GM18499 (cell line): ENCODE data around the gene ADA.
"Not testable (repeated sequence)": the region's sequence is repeated elsewhere in the genome, so short reads cannot be mapped to it uniquely, and the experiment has no call there.

ENCODE experiments used
- ATAC-seq: cut with Tn5 transposase; IDR thresholded peaks from one replicate; pipeline ENCODE4 v1.9.1; 2021; ENCODE audit warnings: moderate number of reproducible peaks; ENCODE audit not compliant: insufficient read depth, unreplicated experiment

ADA gene

GRCh38 chr20:44651684-44652423, at the start of gene ADA:
Gene ADA (minus strand): TSS chr20:44651699. CDS start chr20:44651607, 92 bp downstream.
- ATAC-seq = no peak

DNA sequence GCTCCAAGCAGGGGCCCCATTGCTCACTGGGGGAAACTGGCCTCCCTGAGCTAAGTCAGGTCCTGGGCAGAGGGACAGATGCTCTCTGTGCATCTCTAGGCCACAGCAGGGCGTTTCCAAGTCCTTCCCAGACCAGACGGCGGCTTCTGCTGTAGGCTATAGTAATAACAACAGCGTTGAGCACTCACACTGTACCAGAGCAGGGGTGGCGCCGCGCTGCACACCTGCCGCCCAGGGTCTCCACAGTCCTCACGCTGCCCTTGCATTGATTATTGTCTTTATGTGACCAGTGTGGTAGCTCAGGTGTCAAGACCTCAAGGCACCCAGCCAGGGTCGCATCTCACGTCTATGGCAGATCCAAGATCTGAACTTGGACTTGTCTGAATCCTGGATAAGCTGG, 48.8 kb upstream of the ADA start:
- no peak for ATAC-seq

GRCh38 chr20:44698351-44698750, 46.9 kb upstream of the ADA start:
- ATAC-seq = no peak

DNA sequence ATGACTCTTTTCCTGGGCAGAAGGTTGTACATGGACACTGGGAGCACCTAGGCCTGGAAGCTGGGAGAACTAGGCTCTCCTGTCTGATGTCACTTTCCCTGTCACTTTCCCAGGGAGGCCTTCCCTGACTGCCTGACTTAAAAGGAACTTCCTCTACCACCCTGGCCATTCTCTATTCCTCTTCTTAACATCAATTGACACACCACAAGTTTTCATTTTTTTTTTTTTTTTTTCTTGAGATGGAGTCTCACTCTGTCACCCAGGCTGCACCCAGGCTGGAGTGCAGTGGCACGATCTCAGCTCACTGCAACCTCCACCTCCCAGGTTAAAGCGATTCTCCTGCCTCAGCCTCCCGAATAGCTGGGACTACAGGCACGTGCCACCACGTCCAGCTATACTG, 45.5 kb upstream of the ADA start:
- not testable (repeated sequence) for ATAC-seq

DNA sequence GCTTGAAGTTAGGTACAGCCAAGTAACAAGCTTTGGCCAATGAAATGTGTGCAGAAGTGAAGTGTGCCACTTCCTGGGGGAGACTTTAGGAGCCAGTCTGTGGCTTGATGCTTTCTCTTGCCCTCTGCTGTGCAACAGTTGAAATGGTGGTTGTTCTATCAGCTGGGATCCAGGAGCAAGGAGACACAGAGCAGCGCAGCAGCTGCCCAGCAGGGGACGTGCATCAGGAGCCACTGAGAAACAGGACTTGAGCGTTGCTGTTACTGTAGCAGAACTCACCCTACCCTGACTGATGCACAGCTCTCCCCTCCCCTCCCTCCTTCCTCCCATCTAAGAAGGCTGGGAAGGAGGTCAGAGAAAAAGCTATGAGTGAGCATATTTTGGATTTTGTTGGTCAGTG, 44.8 kb upstream of the ADA start:
- no peak for ATAC-seq

DNA sequence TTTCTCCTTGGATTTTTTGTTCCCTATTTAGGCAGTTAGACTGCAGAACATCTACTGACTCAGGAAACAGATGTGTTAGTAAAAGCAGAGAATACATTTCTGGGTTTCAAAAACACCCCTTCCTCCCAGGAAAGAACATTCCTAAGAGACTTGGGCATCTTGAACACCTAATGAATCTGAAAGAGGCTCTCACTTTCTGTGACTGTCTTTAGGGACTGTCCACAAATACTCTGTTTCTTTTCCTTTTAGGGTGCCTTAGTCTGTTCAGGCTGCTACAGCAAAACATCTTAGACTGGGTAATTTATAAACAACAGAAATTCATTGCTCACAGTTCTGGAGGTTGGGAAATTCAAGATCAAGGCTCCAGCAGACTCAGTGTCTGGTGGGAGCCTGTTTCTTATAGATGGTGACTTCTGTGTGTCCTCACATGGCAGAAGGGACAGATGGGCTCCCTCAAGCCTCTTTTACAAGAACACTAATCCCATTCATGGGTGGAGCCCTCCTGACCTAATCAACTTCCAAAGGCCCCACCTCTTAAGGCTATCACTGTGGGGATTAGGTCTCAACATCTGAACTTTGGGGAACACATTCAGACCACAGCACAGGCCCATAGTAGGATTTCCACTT, 44.3 kb upstream of the ADA start:
- no peak for ATAC-seq

GRCh38 chr20:44695295-44695673, 43.8 kb upstream of the ADA start:
- no peak for ATAC-seq

GRCh38 chr20:44694159-44694558, 42.7 kb upstream of the ADA start:
- no peak for ATAC-seq

GRCh38 chr20:44693627-44694026, 42.1 kb upstream of the ADA start:
- no peak for ATAC-seq

GRCh38 chr20:44692932-44693480, 41.5 kb upstream of the ADA start:
- ATAC-seq = no peak

- no peak for ATAC-seq
These were observed 40.2 kb upstream of the ADA start for GRCh38 chr20:44691424-44692423.

DNA sequence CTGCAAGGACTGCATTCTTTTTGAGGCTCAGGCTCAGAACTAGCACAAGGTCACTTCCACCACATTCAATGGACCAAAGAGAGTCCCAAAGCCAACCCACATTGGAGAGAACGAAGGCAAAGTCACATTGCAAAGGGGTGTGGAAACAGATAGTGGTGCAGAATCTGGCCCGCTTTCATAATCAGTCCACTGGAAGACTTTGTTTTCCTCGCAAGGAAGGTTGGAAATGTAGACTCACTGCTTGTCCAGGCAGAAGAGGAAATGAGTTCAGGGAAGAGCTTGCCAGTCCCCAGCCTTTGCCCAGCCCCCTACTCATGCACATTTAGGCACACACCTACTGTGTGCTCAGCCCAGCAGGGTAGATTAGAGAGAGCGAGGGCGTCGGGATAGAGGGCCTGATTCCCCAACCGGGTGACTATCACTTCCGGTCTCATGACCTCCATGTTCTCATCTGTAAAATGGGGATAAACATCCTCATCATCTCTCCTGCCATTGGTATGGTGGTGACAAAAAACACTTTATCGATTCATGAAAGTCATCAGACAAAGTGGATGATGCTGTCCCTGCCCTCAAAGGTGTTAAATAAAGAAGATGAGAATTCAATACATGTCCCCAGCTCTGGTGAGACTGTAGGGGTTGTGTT, 39.4 kb upstream of the ADA start:
- no peak for ATAC-seq

- ATAC-seq = no peak
These were observed 38.3 kb upstream of the ADA start for GRCh38 chr20:44689809-44690208.

GRCh38 chr20:44688053-44688625, 36.6 kb upstream of the ADA start:
- no peak for ATAC-seq

- no peak for ATAC-seq
These were observed 35.4 kb upstream of the ADA start for GRCh38 chr20:44686934-44687333.

GRCh38 chr20:44684047-44684967, 32.8 kb upstream of the ADA start:
- no peak for ATAC-seq

DNA sequence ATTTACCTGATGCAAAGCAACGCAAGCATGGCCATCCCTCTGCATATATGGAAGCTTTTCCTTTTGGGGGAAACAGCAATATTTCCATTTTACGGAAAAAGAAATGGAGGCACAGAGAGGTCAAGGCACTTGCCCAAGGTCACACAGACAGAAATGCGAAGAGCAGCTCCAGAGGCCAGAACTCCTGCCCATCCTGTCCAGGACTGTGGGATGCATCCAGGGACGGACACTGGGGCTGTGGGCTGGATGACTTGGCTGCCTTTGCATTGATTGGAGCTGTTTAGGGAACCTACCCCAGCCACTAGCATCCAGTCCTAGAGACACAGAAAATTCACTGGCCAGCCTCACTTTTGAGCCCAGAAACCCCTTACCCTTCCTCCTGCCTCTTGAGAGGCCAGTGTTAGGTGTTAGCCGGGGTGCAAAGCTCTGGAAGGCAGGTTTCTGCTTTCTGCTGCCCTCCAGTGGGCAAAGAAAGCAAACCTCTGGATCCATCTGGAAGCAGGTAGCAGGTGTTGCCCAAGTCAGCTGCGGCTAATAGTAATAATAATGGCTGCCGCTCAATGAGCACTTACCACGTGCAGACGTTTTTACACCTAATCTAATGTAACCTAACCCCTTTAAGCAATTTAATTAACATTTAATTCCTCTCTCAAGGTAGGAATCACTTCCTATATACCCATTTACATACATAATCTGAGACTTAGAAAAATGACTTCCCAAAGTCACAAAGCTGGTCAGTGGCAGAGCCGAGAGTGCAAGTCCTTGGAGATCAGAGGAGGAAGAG, 32.0 kb upstream of the ADA start:
- ATAC-seq = no peak
